Liver (tissue), 9 donors: ENCODE measurements around the gene MICAL1. TPM values are rescaled to one million over a fixed set of nuclear protein-coding genes. Genes with fewer than 3 reads are reported as not detected.

ENCODE experiments used
- DNase-seq: peaks from one replicate; pipeline ENCODE4 v3.0.0-alpha.2; 2017; ENCODE audit warnings: low spot score
- H3K27ac ChIP-seq, 2 donors: one replicate each; pipeline ENCODE4 v1.7.0; 2013; ENCODE audit warnings: inconsistent platforms in 2 of 2, low read length in 2 of 2, control low read depth in 1 of 2, low read depth in 1 of 2, mild to moderate bottlenecking in 1 of 2
- H3K27me3 ChIP-seq, 4 donors: one replicate each; pipeline versions ENCODE4 v1.6.1 to v1.7.0; 2013; ENCODE audit warnings: low read length in 3 of 4, inconsistent platforms in 1 of 4, mild to moderate bottlenecking in 1 of 4, moderate library complexity in 1 of 4; ENCODE audit not compliant: control insufficient read depth in 4 of 4, insufficient read depth in 4 of 4
- H3K36me3 ChIP-seq, 4 donors: one replicate each; pipeline versions ENCODE4 v1.6.1 to v1.7.0; 2013; ENCODE audit warnings: low read length in 3 of 4, mild to moderate bottlenecking in 3 of 4, low read depth in 1 of 4, moderate library complexity in 1 of 4; ENCODE audit not compliant: control insufficient read depth in 4 of 4, insufficient read depth in 3 of 4
- H3K4me1 ChIP-seq, 4 donors: one replicate each; pipeline versions ENCODE4 v1.6.1 to v1.7.0; 2013; ENCODE audit warnings: low read length in 3 of 4, mild to moderate bottlenecking in 3 of 4, moderate library complexity in 1 of 4; ENCODE audit not compliant: control insufficient read depth in 4 of 4, insufficient read depth in 4 of 4
- H3K4me3 ChIP-seq, 3 donors: one replicate each; pipeline versions ENCODE4 v1.6.1 to v1.7.0; 2013; ENCODE audit warnings: low read length in 3 of 3, control low read depth in 1 of 3, low read depth in 1 of 3, mild to moderate bottlenecking in 1 of 3
- H3K9ac ChIP-seq, 2 donors: one replicate each; pipeline ENCODE4 v1.7.0; 2013; ENCODE audit warnings: low read length in 2 of 2, mild to moderate bottlenecking in 2 of 2, moderate library complexity in 2 of 2, control low read depth in 1 of 2, low read depth in 1 of 2
- H3K9me3 ChIP-seq, 4 donors: one replicate each; pipeline versions ENCODE4 v1.6.1 to v1.7.0; 2013; ENCODE audit warnings: low read length in 3 of 4; ENCODE audit not compliant: control insufficient read depth in 4 of 4
- EGR1 ChIP-seq, 2 donors: IDR thresholded peaks; 2 replicates each; pipeline ENCODE4 v1.6.1; 2016 to 2018; ENCODE audit warnings: antibody characterized with exemption in 2 of 2, low read depth in 2 of 2
- FOXA1 ChIP-seq: IDR thresholded peaks from 2 replicates; pipeline ENCODE4 v1.6.1; 2016; ENCODE audit warnings: antibody characterized with exemption
- FOXA2 ChIP-seq: IDR thresholded peaks from 2 replicates; pipeline ENCODE4 v1.6.1; 2016; ENCODE audit warnings: antibody characterized with exemption
- GABPA ChIP-seq, 2 donors: IDR thresholded peaks in 1 of 2; conservative IDR thresholded peaks in 1 of 2; 2 replicates each; pipeline ENCODE4 v1.6.1; 2016; ENCODE audit warnings: antibody characterized with exemption in 2 of 2, mild to moderate bottlenecking in 1 of 2, moderate library complexity in 1 of 2
- HNF4G ChIP-seq: IDR thresholded peaks from 2 replicates; pipeline ENCODE4 v1.6.1; 2016; ENCODE audit warnings: antibody characterized with exemption
- JUND ChIP-seq, 2 donors: IDR thresholded peaks; 2 replicates each; pipeline ENCODE4 v1.6.1; 2016; ENCODE audit warnings: antibody characterized with exemption in 2 of 2
- NR2F2 ChIP-seq: IDR thresholded peaks from 2 replicates; pipeline ENCODE4 v1.6.1; 2016; ENCODE audit warnings: antibody characterized with exemption
- RAD21 ChIP-seq, 2 donors: IDR thresholded peaks; 2 replicates each; pipeline ENCODE4 v1.6.1; 2016; ENCODE audit warnings: antibody characterized with exemption in 2 of 2, mild to moderate bottlenecking in 2 of 2
- RXRA ChIP-seq, 2 donors: IDR thresholded peaks; 2 replicates each; pipeline ENCODE4 v1.6.1; 2017 to 2018; ENCODE audit warnings: antibody characterized with exemption in 2 of 2, mild to moderate bottlenecking in 1 of 2
- SP1 ChIP-seq: IDR thresholded peaks from 2 replicates; pipeline ENCODE4 v1.6.1; 2018; ENCODE audit warnings: antibody characterized with exemption, mild to moderate bottlenecking
- TAF1 ChIP-seq: conservative IDR thresholded peaks from 2 replicates; pipeline ENCODE4 v1.6.1; 2016; ENCODE audit warnings: antibody characterized with exemption, mild to moderate bottlenecking
- YY1 ChIP-seq: IDR thresholded peaks from 2 replicates; pipeline ENCODE4 v1.6.1; 2016; ENCODE audit warnings: antibody characterized with exemption, mild to moderate bottlenecking
- WGBS: extraction: QIAGEN DNeasy Blood & Tissue Kit; methylation state at CpG from one replicate; pipeline ENCODE4 v1.1.7; 2013; 5-methylcytosine and 5-hydroxymethylcytosine counted together
- polyA plus RNA-seq, 2 donors: library from polyadenylated mRNA; stranded (reverse) in 1 of 2; unstranded in 1 of 2; fragments of 200-250 nt in 1 of 2; fragments of >200 nt in 1 of 2; fragmentation: Nextera tagmentation in 1 of 2; extraction: Ambion mirVana in 1 of 2; gene quantifications; one replicate each; pipeline versions ENCODE4 v1.2.1 to v1.2.3, GENCODE V29; 2013 to 2015
- total RNA-seq, 2 donors: library from RNA; depleted of rRNA; stranded (reverse); fragments of >200 nt; gene quantifications; one replicate each; pipeline ENCODE4 v1.2.3, GENCODE V29; 2014
- TF ChIP-seq, protein P1 (sequence below): IDR thresholded peaks from 2 replicates; pipeline ENCODE4 v1.6.1; 2016; ENCODE audit warnings: antibody characterized with exemption
- TF ChIP-seq, protein P2 (sequence below): IDR thresholded peaks from 2 replicates; pipeline ENCODE4 v1.6.1; 2016; ENCODE audit warnings: antibody characterized with exemption, mild to moderate bottlenecking
- donor health status: healthy.
- donor health status: healthy.
- donor health status: healthy.
- donor health status: healthy.
- donor health status: healthy.

MICAL1 gene
- total and polyA plus RNA-seq, 4 donors = 1.8 to 4.9 (median 3.3) TPM

DNA sequence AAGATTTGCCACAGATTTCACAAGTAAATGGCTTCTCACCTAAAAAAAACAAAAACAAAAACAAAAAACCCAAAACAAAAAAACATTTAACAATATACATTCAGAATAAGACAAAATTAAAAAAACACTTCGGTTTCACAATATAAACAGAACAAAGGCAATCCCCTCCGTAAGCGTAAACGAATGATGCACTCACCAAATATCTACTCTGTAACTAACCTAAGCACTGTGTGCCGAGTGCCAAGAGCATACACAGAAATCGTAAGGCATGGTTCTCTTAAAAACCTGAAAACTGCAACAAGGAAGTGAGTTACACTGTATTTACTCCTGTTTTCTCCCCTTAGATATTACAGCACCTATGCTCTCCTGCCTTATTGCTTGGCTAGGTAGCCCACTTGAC lies 12.1 kb upstream of the MICAL1 start:
- Histone ChIP-seq H3K9ac (no peak overlapping the region), H3K4me3 (no peak overlapping the region), H3K4me1 (no peaks in the 10 kb centered on the region), H3K36me3 (peaks cover 4 to 52% (median 46%) of the 10 kb centered on the region in 4 donors), H3K27me3 (no peaks in the 10 kb centered on the region), H3K9me3 (no peaks in the 10 kb centered on the region), H3K27ac (no peak overlapping the region)
- 96% methylated on average over 6 of the region's 6 CpGs for WGBS
- no peak for DNase-seq
- TF ChIP-seq, protein P1, sequence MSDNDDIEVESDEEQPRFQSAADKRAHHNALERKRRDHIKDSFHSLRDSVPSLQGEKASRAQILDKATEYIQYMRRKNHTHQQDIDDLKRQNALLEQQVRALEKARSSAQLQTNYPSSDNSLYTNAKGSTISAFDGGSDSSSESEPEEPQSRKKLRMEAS = no peak
- TF ChIP-seq RXRA (IDR thresholded peaks at IDR 0.05) (no peak), JUND (IDR thresholded peaks at IDR 0.05) (no peak), FOXA2 (no peak), YY1 (no peak), RAD21 (IDR thresholded peaks at IDR 0.05) (no peak), HNF4G (no peak), GABPA (IDR thresholded peaks at IDR 0.05 in 1 of 2, conservative IDR thresholded peaks at IDR 0.05 in 1 of 2) (no peak)

DNA sequence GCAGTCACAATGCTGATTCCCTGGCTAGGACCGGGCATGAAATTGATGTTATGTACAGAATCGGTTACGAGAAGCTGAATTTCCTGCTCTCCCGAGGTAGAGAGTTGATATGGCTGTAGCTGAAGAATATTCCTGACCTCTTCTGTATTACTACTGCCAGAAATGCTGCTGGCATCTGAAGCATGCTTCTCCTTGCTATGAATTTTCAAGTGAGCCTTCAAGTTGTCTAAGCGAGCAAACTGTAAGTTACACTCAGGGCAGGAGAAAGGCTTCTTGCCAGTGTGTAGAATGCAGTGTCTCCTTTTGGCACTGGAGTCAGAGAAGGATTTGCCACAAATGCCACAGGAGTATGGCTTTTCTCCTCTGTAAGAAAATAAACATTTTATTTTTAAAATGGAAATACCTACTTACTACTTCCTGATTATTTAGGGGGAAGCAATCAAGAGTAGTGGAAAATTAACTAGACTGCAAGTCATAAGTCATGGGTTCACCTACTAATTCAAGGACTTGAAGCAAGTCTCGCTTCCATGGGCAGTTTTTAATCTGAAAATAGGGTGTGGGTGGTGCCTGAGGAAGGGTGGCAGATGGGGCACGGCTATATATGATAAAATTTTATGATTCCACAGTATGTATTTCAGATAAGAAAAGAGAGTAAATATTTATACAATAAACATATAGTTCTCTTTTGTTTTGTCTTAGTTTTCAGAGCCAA lies 10.8 kb upstream of the MICAL1 start:
- no peak overlapping the region for H3K4me3 ChIP-seq
- DNase-seq = no peak
- TF ChIP-seq SP1 (no peak), EGR1 (IDR thresholded peaks at IDR 0.05; ENCODE audit: low read depth in 2 of 2) (no peak), TAF1 (no peak), FOXA1 (no peak), GABPA (IDR thresholded peaks at IDR 0.05 in 1 of 2, conservative IDR thresholded peaks at IDR 0.05 in 1 of 2) (no peak), YY1 (no peak), HNF4G (no peak), RAD21 (IDR thresholded peaks at IDR 0.05) (no peak), NR2F2 (no peak), JUND (IDR thresholded peaks at IDR 0.05) (no peak), RXRA (IDR thresholded peaks at IDR 0.05) (no peak)
- TF ChIP-seq, protein P2, sequence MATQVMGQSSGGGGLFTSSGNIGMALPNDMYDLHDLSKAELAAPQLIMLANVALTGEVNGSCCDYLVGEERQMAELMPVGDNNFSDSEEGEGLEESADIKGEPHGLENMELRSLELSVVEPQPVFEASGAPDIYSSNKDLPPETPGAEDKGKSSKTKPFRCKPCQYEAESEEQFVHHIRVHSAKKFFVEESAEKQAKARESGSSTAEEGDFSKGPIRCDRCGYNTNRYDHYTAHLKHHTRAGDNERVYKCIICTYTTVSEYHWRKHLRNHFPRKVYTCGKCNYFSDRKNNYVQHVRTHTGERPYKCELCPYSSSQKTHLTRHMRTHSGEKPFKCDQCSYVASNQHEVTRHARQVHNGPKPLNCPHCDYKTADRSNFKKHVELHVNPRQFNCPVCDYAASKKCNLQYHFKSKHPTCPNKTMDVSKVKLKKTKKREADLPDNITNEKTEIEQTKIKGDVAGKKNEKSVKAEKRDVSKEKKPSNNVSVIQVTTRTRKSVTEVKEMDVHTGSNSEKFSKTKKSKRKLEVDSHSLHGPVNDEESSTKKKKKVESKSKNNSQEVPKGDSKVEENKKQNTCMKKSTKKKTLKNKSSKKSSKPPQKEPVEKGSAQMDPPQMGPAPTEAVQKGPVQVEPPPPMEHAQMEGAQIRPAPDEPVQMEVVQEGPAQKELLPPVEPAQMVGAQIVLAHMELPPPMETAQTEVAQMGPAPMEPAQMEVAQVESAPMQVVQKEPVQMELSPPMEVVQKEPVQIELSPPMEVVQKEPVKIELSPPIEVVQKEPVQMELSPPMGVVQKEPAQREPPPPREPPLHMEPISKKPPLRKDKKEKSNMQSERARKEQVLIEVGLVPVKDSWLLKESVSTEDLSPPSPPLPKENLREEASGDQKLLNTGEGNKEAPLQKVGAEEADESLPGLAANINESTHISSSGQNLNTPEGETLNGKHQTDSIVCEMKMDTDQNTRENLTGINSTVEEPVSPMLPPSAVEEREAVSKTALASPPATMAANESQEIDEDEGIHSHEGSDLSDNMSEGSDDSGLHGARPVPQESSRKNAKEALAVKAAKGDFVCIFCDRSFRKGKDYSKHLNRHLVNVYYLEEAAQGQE = no peak
- TF ChIP-seq, protein P1 = no peak
- H3K27me3 ChIP-seq = no peaks in the 10 kb centered on the region
- WGBS = 88% methylated on average over 7 of the region's 7 CpGs
- H3K4me1 ChIP-seq = no peaks in the 10 kb centered on the region
- no peaks in the 10 kb centered on the region for H3K9me3 ChIP-seq
- peaks cover 2 to 50% (median 38%) of the 10 kb centered on the region in 4 donors for H3K36me3 ChIP-seq
- no peak overlapping the region for H3K27ac ChIP-seq
- no peak overlapping the region for H3K9ac ChIP-seq

DNA sequence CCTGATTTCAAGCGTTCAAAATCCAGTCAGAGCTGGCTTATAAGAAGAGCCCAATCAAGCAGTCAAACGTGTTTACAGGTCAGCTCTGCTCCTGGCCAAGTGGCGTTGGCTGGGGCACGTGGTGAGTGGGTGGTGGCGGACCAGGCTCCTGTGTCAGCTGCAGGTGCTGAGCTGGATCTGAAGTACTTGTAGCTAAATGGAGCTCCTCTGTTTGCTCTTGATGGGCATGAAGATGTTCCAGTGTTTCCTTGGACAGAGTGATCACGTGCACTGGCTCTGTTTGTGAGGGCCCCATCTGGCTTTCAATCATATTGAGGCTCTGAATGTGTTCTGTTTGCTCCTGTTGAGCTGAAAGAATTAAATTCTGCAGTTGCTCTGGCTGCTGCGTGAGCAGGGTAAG lies 10.2 kb upstream of the MICAL1 start:
- Histone ChIP-seq H3K27me3 (no peaks in the 10 kb centered on the region), H3K9ac (no peak overlapping the region), H3K4me1 (no peaks in the 10 kb centered on the region), H3K4me3 (no peak overlapping the region), H3K9me3 (no peaks in the 10 kb centered on the region), H3K27ac (no peak overlapping the region), H3K36me3 (peaks cover 2 to 48% (median 34%) of the 10 kb centered on the region in 4 donors)
- 71% methylated on average over 7 of the region's 7 CpGs for WGBS
- TF ChIP-seq FOXA1 = no peak
- no peak for DNase-seq
